MM.1S (cell line): Measurements from ENCODE around the gene FGFR1OP2.

Experiments used
- DNase-seq: peaks from one replicate; pipeline ENCODE4 v3.0.0-alpha.2; 2015
- H2AFZ ChIP-seq: fragments of 300-600 bp; sonication (generic); 2 replicates; pipeline ENCODE4 v1.6.0; 2016; ENCODE audit warnings: antibody characterized with exemption, low read length
- H3F3A ChIP-seq: fragments of 300-600 bp; sonication (generic); 2 replicates; pipeline ENCODE4 v1.6.1; 2016; ENCODE audit warnings: mild to moderate bottlenecking, antibody characterized with exemption, low read length, moderate library complexity, mixed read lengths; ENCODE audit not compliant: insufficient read depth
- H3K27ac ChIP-seq: fragments of 300-600 bp; sonication (generic); 2 replicates; pipeline ENCODE4 v1.5.1; 2016; ENCODE audit warnings: mild to moderate bottlenecking, low read length
- H3K27me3 ChIP-seq: fragments of 300-600 bp; sonication (generic); replicated peaks from 2 replicates; pipeline ENCODE4 v1.6.0; 2016; ENCODE audit warnings: low read length; ENCODE audit not compliant: insufficient read depth
- H3K36me3 ChIP-seq: fragments of 300-600 bp; sonication (generic); replicated peaks from 2 replicates; pipeline ENCODE4 v1.6.1; 2016; ENCODE audit warnings: mild to moderate bottlenecking, low read length, mixed read lengths; ENCODE audit not compliant: insufficient read depth
- H3K4me1 ChIP-seq: fragments of 300-600 bp; sonication (generic); 2 replicates; pipeline ENCODE4 v1.6.1; 2016; ENCODE audit warnings: low read length, mixed read lengths
- H3K4me2 ChIP-seq: fragments of 300-600 bp; sonication (generic); 2 replicates; pipeline ENCODE4 v1.6.0; 2016; ENCODE audit warnings: low read depth, low read length
- H3K4me3 ChIP-seq: fragments of 300-600 bp; sonication (generic); 2 replicates; pipeline ENCODE4 v1.5.1; 2016; ENCODE audit warnings: low read length, mixed read lengths
- H3K79me2 ChIP-seq: fragments of 300-600 bp; sonication (generic); 2 replicates; pipeline ENCODE4 v1.6.1; 2016; ENCODE audit warnings: mixed run types, low read length, mixed read lengths
- H3K9ac ChIP-seq: fragments of 300-600 bp; sonication (generic); 2 replicates; pipeline ENCODE4 v1.6.1; 2016; ENCODE audit warnings: low read length, mixed read lengths
- H3K9me2 ChIP-seq: fragments of 300-600 bp; sonication (generic); replicated peaks from 2 replicates; pipeline ENCODE4 v1.6.1; 2016; ENCODE audit warnings: mild to moderate bottlenecking, low read length, mixed read lengths; ENCODE audit not compliant: insufficient read depth
- H3K9me3 ChIP-seq: fragments of 300-600 bp; sonication (generic); replicated peaks from 2 replicates; pipeline ENCODE4 v1.6.1; 2016; ENCODE audit warnings: mild to moderate bottlenecking, low read length, mixed read lengths; ENCODE audit not compliant: insufficient read depth
- H4K20me1 ChIP-seq: fragments of 300-600 bp; sonication (generic); 2 replicates; pipeline ENCODE4 v1.6.1; 2016; ENCODE audit warnings: mild to moderate bottlenecking, low read length, moderate library complexity, mixed read lengths; ENCODE audit not compliant: insufficient read depth
- CTCF ChIP-seq: fragments of 300-600 bp; sonication (generic); IDR thresholded peaks from 2 replicates; pipeline ENCODE4 v1.5.1; 2016; ENCODE audit warnings: antibody characterized with exemption, low read length, mixed read lengths
- EZH2 ChIP-seq: fragments of 300-600 bp; sonication (generic); optimal IDR thresholded peaks from 2 replicates; pipeline ENCODE3; 2017; ENCODE audit warnings: low read depth, mild to moderate bottlenecking, antibody characterized with exemption, low read length, mixed read lengths
- EZH2phosphoT487 ChIP-seq: fragments of 300-600 bp; sonication (generic); IDR thresholded peaks from 2 replicates; pipeline ENCODE4 v1.6.1; 2018; ENCODE audit warnings: antibody characterized with exemption, low read length

The FGFR1OP2 gene

GRCh38 chr12:26937863-26938700 lies at the start of gene FGFR1OP2, which contains the start of gene INTS13:
TSS of gene FGFR1OP2 (plus strand) at chr12:26938470. CDS start at chr12:26954159, 15,689 bp downstream.
TSS of gene INTS13 (minus strand) at chr12:26937981. CDS start at chr12:26936803, 1,178 bp downstream.
- TF ChIP-seq EZH2 (no peak), CTCF (no peak), EZH2phosphoT487 (no peak)
- H3K79me2 ChIP-seq, result peaks cover 99% of the 10 kb centered on the region
- no peaks in the 10 kb centered on the region for H3K9me3 ChIP-seq
- peak within 1 kb of the TSS; percentile 96 for H3K9ac ChIP-seq
- H3K27ac ChIP-seq, result peak within 1 kb of the TSS; percentile 85
- H3K4me2 ChIP-seq, result peak within 1 kb of the TSS; percentile 92
- no peaks in the 10 kb centered on the region for H3K9me2 ChIP-seq
- peaks cover 48% of the 10 kb centered on the region for H3F3A ChIP-seq
- DNase-seq, result peak; percentile 97
- H2AFZ ChIP-seq, result peak within 1 kb of the TSS; percentile 64
- H3K4me1 ChIP-seq, result peaks cover 36% of the 10 kb centered on the region
- H3K27me3 ChIP-seq, result no peaks in the 10 kb centered on the region
- no peaks in the 10 kb centered on the region for H4K20me1 ChIP-seq
- peak within 1 kb of the TSS; percentile 93 for H3K4me3 ChIP-seq
- H3K36me3 ChIP-seq, result peaks cover 6% of the 10 kb centered on the region; the same call in 1 of the 2 replicates

- H2AFZ ChIP-seq, result no peak overlapping the region
- no peak overlapping the region for H3K9ac ChIP-seq
- TF ChIP-seq EZH2 (no peak), EZH2phosphoT487 (no peak), CTCF (no peak)
- no peaks in the 10 kb centered on the region for H3K27me3 ChIP-seq
- no peak for DNase-seq
- H3K4me1 ChIP-seq, result no peaks in the 10 kb centered on the region
- H3K36me3 ChIP-seq, result no peaks in the 10 kb centered on the region
- H3K4me3 ChIP-seq, result no peak overlapping the region
- no peaks in the 10 kb centered on the region for H3K9me2 ChIP-seq
- H3K9me3 ChIP-seq, result no peaks in the 10 kb centered on the region
- peaks cover 3% of the 10 kb centered on the region; the same call in 1 of the 2 replicates for H3F3A ChIP-seq
- H3K4me2 ChIP-seq, result no peak overlapping the region
- no peaks in the 10 kb centered on the region for H3K79me2 ChIP-seq
- H3K27ac ChIP-seq, result no peak overlapping the region
- H4K20me1 ChIP-seq, result no peaks in the 10 kb centered on the region
Measured at GRCh38 chr12:26890784-26891183, 47.5 kb upstream of the FGFR1OP2 start.

GRCh38 chr12:26891704-26892103 lies 46.6 kb upstream of the FGFR1OP2 start:
- Histone ChIP-seq H3K4me3 (no peak overlapping the region), H3K9me3 (no peaks in the 10 kb centered on the region), H3K79me2 (no peaks in the 10 kb centered on the region), H3K36me3 (no peaks in the 10 kb centered on the region), H3K4me2 (no peak overlapping the region), H3K4me1 (no peaks in the 10 kb centered on the region), H2AFZ (no peak overlapping the region), H3K27me3 (no peaks in the 10 kb centered on the region), H3K9ac (no peak overlapping the region), H3F3A (peaks cover 3% of the 10 kb centered on the region; the same call in 1 of the 2 replicates), H3K9me2 (no peaks in the 10 kb centered on the region), H4K20me1 (no peaks in the 10 kb centered on the region), H3K27ac (no peak overlapping the region)
- no peak for DNase-seq
- TF ChIP-seq EZH2phosphoT487 (no peak), EZH2 (no peak), CTCF (no peak)
